ENCODE measurements around the gene ALDH3A1. TPM values are rescaled to one million over a fixed set of nuclear protein-coding genes. Genes with fewer than 3 reads are reported as not detected.

The ALDH3A1 gene
- total and polyA plus RNA-seq, 10 of the 15 experiments (the other 5 are each of a cell fraction or from before 2014, with no cell fraction given) = 0.20 TPM; not detected in 9

GRCh38 chr17:19720210-19720475 lies 28.0 kb downstream of the ALDH3A1 start (continued):
- TF ChIP-seq KAT2A (conservative IDR thresholded peaks at IDR 0.05; ENCODE audit: control insufficient read depth, low read depth, low read length) = no peak
- TF ChIP-seq RUNX3 (IDR thresholded peaks at IDR 0.05; ENCODE audit: low read length) = no peak

DNA sequence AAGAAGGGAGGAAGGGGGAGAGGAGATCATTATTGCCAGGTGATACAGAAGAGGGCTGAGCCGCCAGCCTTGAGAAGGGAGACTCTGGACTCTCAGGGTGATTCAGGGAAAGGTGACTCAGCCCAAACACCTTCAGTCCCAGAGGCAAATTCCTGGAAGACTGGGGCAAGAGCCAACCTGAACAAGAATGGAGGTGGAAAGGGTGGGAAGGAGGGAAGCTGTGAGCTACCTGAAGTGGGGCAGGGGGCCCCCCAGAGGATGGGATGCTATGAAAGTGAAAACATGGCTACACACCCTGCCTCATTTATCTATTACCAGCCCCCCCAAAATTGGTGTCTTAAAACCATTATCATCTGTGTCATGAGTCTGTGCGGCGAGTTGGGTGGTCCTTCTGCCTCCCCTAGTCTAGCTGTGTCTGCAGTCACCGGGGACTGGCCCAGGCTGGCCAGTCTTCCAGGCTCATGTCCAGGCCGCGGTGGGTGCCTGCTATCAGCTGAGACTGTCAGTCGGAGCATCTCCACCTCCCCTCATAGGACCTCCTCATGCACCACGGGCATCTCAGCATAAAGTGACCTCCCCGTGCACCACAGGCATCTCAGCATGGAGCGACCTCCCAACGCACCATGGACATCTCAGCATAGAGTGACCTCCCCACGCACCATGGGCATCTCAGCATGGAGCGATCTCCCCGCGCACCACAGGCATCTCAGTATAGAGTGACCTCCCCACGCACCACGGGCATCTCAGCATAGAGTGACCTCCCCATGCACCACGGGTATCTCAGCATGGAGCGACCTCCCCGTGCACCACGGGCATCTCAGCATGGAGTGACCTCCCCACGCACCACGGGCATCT lies 28.5 kb downstream of the ALDH3A1 start:
- POLR2A ChIA-PET = no interaction called here
- BruUV-seq (replicated peaks) = no TSS peak
- TF ChIP-seq HDGF (IDR thresholded peaks at IDR 0.05) = no peak
- TF ChIP-seq CTCF (IDR thresholded peaks at IDR 0.05 in 2 of 3, conservative IDR thresholded peaks at IDR 0.05 in 1 of 3; ENCODE audit: control insufficient read depth in 2 of 3, extremely low read depth in 1 of 3, insufficient read depth in 1 of 3, low read depth in 3 of 3, low read length in 3 of 3) = no peak
- no peak for TF ChIP-seq GATAD2B (conservative IDR thresholded peaks at IDR 0.05; ENCODE audit: low read depth)
- TF ChIP-seq ELK1 (IDR thresholded peaks at IDR 0.05; ENCODE audit: low read depth, low read length) = no peak
- no peak for TF ChIP-seq TBL1XR1 (IDR thresholded peaks at IDR 0.05; ENCODE audit: low read depth, low read length)
- no peak for TF ChIP-seq ZNF24 (IDR thresholded peaks at IDR 0.05)
- no peak for TF ChIP-seq NFYB (IDR thresholded peaks at IDR 0.05; ENCODE audit: insufficient read depth, low read depth, low read length)
- TF ChIP-seq SP1 (IDR thresholded peaks at IDR 0.05; ENCODE audit: low read depth, low read length) = no peak
- no peak for TF ChIP-seq NR2C1 (IDR thresholded peaks at IDR 0.05)
- no peak for TF ChIP-seq EED (IDR thresholded peaks at IDR 0.05; ENCODE audit: low read depth)
- TF ChIP-seq TCF7 (IDR thresholded peaks at IDR 0.05; ENCODE audit: borderline replicate concordance) = no peak
- no peak for TF ChIP-seq BCL11A (IDR thresholded peaks at IDR 0.05; ENCODE audit: low read depth, low read length)
- no peak for TF ChIP-seq RUNX3 (IDR thresholded peaks at IDR 0.05; ENCODE audit: low read length)
- TF ChIP-seq, protein P1, sequence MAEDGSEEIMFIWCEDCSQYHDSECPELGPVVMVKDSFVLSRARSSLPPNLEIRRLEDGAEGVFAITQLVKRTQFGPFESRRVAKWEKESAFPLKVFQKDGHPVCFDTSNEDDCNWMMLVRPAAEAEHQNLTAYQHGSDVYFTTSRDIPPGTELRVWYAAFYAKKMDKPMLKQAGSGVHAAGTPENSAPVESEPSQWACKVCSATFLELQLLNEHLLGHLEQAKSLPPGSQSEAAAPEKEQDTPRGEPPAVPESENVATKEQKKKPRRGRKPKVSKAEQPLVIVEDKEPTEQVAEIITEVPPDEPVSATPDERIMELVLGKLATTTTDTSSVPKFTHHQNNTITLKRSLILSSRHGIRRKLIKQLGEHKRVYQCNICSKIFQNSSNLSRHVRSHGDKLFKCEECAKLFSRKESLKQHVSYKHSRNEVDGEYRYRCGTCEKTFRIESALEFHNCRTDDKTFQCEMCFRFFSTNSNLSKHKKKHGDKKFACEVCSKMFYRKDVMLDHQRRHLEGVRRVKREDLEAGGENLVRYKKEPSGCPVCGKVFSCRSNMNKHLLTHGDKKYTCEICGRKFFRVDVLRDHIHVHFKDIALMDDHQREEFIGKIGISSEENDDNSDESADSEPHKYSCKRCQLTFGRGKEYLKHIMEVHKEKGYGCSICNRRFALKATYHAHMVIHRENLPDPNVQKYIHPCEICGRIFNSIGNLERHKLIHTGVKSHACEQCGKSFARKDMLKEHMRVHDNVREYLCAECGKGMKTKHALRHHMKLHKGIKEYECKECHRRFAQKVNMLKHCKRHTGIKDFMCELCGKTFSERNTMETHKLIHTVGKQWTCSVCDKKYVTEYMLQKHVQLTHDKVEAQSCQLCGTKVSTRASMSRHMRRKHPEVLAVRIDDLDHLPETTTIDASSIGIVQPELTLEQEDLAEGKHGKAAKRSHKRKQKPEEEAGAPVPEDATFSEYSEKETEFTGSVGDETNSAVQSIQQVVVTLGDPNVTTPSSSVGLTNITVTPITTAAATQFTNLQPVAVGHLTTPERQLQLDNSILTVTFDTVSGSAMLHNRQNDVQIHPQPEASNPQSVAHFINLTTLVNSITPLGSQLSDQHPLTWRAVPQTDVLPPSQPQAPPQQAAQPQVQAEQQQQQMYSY (CRISPR knock-in tag; IDR thresholded peaks at IDR 0.05) = no peak
- DNase-seq (ENCODE audit: low read depth, low spot score) (no peak), ATAC-seq (no peak), FAIRE-seq (no peak)
- Histone ChIP-seq H3K36me3 (ENCODE audit: control insufficient read depth in 2 of 2, insufficient read depth in 2 of 2, low read length in 1 of 2) (no peaks in the 10 kb centered on the region), H3K79me2 (ENCODE audit: control insufficient read depth, insufficient read depth, low read length) (no peaks in the 10 kb centered on the region), H3K27ac (ENCODE audit: control insufficient read depth, insufficient read depth) (no peak overlapping the region), H3K4me1 (ENCODE audit: control insufficient read depth, insufficient read depth, low read length) (no peaks in the 10 kb centered on the region), H3K4me3 (no peak overlapping the region), H3K9me3 (replicated peaks; ENCODE audit: control insufficient read depth, insufficient read depth, low read length) (no peaks in the 10 kb centered on the region), H4K20me1 (ENCODE audit: control insufficient read depth, insufficient read depth) (no peaks in the 10 kb centered on the region), H3K27me3 (replicated peaks in 1 of 2; ENCODE audit: control insufficient read depth in 2 of 2, insufficient read depth in 2 of 2, low read length in 1 of 2) (peaks cover 0 to 2% of the 10 kb centered on the region in 2 experiments; a peak in 1 of 4 replicates), H2AFZ (ENCODE audit: control insufficient read depth, low read depth, low read length) (no peak overlapping the region), H3K4me2 (ENCODE audit: control insufficient read depth, insufficient read depth) (no peak overlapping the region), H3K9ac (ENCODE audit: control insufficient read depth, insufficient read depth, low read length) (no peak overlapping the region)
- CTCF ChIA-PET = interaction anchor here (1.1 kb wide), 1 partner anchor 204 kb away, joined by 3 read pairs; no protein-coding TSS in a partner anchor
- WGBS (ENCODE audit: insufficient coverage, insufficient replicate concordance, low lambda C conversion rate, missing lambda C conversion rate) = 50% methylated on average over 23 of the region's 23 CpGs
- in situ Hi-C loops (cut with MboI) (no loop called here), intact Hi-C loops (cut with micrococcal nuclease; ENCODE audit: unreplicated experiment) (no loop called here)
- RAD21 ChIA-PET (ENCODE audit: unreplicated experiment) = no interaction called here
- SMC1A ChIA-PET (ENCODE audit: uncharacterized antibody, unreplicated experiment) = interaction anchor here (1.7 kb wide), 1 partner anchor 202 kb away, joined by 4 read pairs; no protein-coding TSS in a partner anchor

All from GM12878 (cell line).